ENCODE measurements around the gene HLCS. TPM values are rescaled to one million over a fixed set of nuclear protein-coding genes. Genes with fewer than 3 reads are reported as not detected.

Gene HLCS
- total and polyA plus RNA-seq, 2 donors (not counting 3 experiments of a cell fraction or from before 2014, with no cell fraction given), result 6.7 to 17.2 TPM

DNA sequence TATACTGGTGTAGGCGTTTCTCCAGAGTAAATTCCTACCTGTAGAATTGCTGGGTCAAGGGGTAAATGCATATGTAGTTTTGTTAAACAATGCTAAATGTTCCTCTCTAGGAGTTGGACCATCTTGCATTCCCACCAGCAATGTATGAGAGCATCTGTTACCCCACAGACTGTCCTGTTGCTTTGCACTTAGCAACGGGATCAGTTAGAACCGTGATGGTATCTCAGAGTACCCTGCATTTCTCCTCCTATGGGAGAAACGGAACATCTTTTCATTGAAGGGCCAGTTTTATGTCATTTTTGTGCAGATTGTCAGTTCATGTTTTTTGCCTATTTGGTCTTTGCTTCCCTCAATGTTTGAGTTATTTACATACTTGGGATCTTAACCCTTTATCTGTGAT, 22.1 kb upstream of the HLCS start:
- DNase-seq (ENCODE audit: low read depth, low spot score) (no peak), FAIRE-seq (no peak)
- no peak for TF ChIP-seq POLR2AphosphoS5 (IDR thresholded peaks at IDR 0.05; ENCODE audit: insufficient read depth, low read depth, low read length)
- no peak for TF ChIP-seq MYC (IDR thresholded peaks at IDR 0.05; ENCODE audit: low read depth, low read length)
- no peak for TF ChIP-seq FOS (IDR thresholded peaks at IDR 0.05; ENCODE audit: borderline replicate concordance, insufficient read depth, low read length)
- no peak for TF ChIP-seq EZH2 (IDR thresholded peaks at IDR 0.05; ENCODE audit: borderline replicate concordance, low read depth, low read length, severe bottlenecking)
- TF ChIP-seq, protein P1, sequence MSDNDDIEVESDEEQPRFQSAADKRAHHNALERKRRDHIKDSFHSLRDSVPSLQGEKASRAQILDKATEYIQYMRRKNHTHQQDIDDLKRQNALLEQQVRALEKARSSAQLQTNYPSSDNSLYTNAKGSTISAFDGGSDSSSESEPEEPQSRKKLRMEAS (IDR thresholded peaks at IDR 0.05; ENCODE audit: insufficient read depth, insufficient read length), result no peak
- TF ChIP-seq, protein P2, sequence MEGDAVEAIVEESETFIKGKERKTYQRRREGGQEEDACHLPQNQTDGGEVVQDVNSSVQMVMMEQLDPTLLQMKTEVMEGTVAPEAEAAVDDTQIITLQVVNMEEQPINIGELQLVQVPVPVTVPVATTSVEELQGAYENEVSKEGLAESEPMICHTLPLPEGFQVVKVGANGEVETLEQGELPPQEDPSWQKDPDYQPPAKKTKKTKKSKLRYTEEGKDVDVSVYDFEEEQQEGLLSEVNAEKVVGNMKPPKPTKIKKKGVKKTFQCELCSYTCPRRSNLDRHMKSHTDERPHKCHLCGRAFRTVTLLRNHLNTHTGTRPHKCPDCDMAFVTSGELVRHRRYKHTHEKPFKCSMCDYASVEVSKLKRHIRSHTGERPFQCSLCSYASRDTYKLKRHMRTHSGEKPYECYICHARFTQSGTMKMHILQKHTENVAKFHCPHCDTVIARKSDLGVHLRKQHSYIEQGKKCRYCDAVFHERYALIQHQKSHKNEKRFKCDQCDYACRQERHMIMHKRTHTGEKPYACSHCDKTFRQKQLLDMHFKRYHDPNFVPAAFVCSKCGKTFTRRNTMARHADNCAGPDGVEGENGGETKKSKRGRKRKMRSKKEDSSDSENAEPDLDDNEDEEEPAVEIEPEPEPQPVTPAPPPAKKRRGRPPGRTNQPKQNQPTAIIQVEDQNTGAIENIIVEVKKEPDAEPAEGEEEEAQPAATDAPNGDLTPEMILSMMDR (IDR thresholded peaks at IDR 0.05; ENCODE audit: extremely low read depth in 1 of 2, insufficient read depth in 1 of 2, low read depth in 1 of 2, low read length in 2 of 2), result no peak
- TF ChIP-seq POLR2A (IDR thresholded peaks at IDR 0.05; ENCODE audit: low read depth, low read length), result no peak
- TF ChIP-seq JUN (IDR thresholded peaks at IDR 0.05; ENCODE audit: borderline replicate concordance, insufficient read depth, insufficient read length, low read depth), result no peak
- no peak for TF ChIP-seq GATA2 (IDR thresholded peaks at IDR 0.05; ENCODE audit: insufficient read depth, insufficient read length, low read depth, low read length)
- Histone ChIP-seq H3K9ac (replicated peaks; ENCODE audit: extremely low read depth, insufficient read depth, low read length) (no peak overlapping the region), H4K20me1 (replicated peaks; ENCODE audit: control insufficient read depth, extremely low read depth, insufficient read depth, low read length) (no peaks in the 10 kb centered on the region), H3K79me2 (ENCODE audit: control insufficient read depth, insufficient read depth, low read length) (no peaks in the 10 kb centered on the region), H3K36me3 (ENCODE audit: control insufficient read depth in 2 of 2, extremely low read depth in 1 of 2, insufficient read depth in 2 of 2, low read length in 2 of 2) (no peaks in the 10 kb centered on the region), H3K9me1 (replicated peaks; ENCODE audit: control insufficient read depth, extremely low read depth, insufficient read depth, low read length) (no peaks in the 10 kb centered on the region), H2AFZ (ENCODE audit: low read depth, low read length) (no peak overlapping the region), H3K4me1 (ENCODE audit: control insufficient read depth, extremely low read depth, insufficient read depth, low read length) (peaks cover 2% of the 10 kb centered on the region), H3K4me2 (ENCODE audit: insufficient read depth, low read length) (no peak overlapping the region), H3K4me3 (replicated peaks in 1 of 3; ENCODE audit: insufficient read depth in 1 of 3, low read depth in 1 of 3, low read length in 3 of 3) (no peak overlapping the region), H3K27me3 (ENCODE audit: control insufficient read depth in 2 of 2, insufficient read depth in 2 of 2, low read length in 2 of 2) (no peaks in the 10 kb centered on the region), H3K27ac (ENCODE audit: insufficient read depth, low read depth, low read length) (no peak overlapping the region), H3K9me3 (replicated peaks; ENCODE audit: control insufficient read depth, insufficient read depth, low read length) (no peaks in the 10 kb centered on the region)
- intact Hi-C loops (cut with micrococcal nuclease) (loop anchor here (1.0 to 10.0 kb wide), 2 partner anchors 49 to 386 kb away; no protein-coding TSS in a partner anchor), dilution Hi-C loops (cut with MboI; ENCODE audit: extremely low pct_ligation_motif_present, low sequenced_read_pairs) (no loop called here)
- ChIA-PET CTCF (interaction anchor here (1.9 to 5.9 kb wide), 2 partner anchors 11 kb away, joined by 10 to 109 read pairs; no protein-coding TSS in a partner anchor), POLR2A (interaction anchor here (0.6 kb wide), 1 partner anchor 23 kb away, joined by 4 read pairs; no protein-coding TSS in a partner anchor)
- BruUV-seq (replicated peaks), result TSS peak; percentile 12

All from endothelial cell of umbilical vein (primary cell).